Naive B cell (primary cell): ENCODE measurements around the gene PEF1. TPM values are rescaled to one million over a fixed set of nuclear protein-coding genes. Genes with fewer than 3 reads are reported as not detected.
A peak's percentile ranks its signal among the peaks of the same experiment; 100 is the strongest.

Experiments
- ATAC-seq, 2 donors: fragments of 150-1000 bp; cut with Tn5 transposase; 2 replicates each; pipeline ENCODE4 v1.10.0; 2021; ENCODE audit warnings: low read depth in 2 of 2, mild to moderate bottlenecking in 2 of 2, moderate library complexity in 2 of 2
- DNase-seq: peaks from one replicate; pipeline ENCODE4 v3.0.0; 2022
- H3K27ac Mint-ChIP-seq, 6 donors: one replicate each; pipeline ENCODE4 v1.8.0; 2020 to 2022; ENCODE audit warnings: mild to moderate bottlenecking in 6 of 6, mixed read lengths in 6 of 6, moderate library complexity in 5 of 6, inconsistent platforms in 2 of 6
- H3K27me3 Mint-ChIP-seq, 3 donors: one replicate each; pipeline ENCODE4 v1.8.0; 2021 to 2022; ENCODE audit warnings: mixed read lengths in 3 of 3, mild to moderate bottlenecking in 1 of 3
- H3K36me3 Mint-ChIP-seq, 2 donors: one replicate each; pipeline ENCODE4 v1.8.0; 2020 to 2022; ENCODE audit warnings: mixed read lengths in 2 of 2, inconsistent platforms in 1 of 2, mild to moderate bottlenecking in 1 of 2
- H3K4me1 Mint-ChIP-seq, 3 donors: one replicate each; pipeline ENCODE4 v1.8.0; 2020 to 2022; ENCODE audit warnings: mixed read lengths in 3 of 3, inconsistent platforms in 1 of 3, mild to moderate bottlenecking in 1 of 3, moderate library complexity in 1 of 3
- H3K4me3 Mint-ChIP-seq, 8 donors: one replicate each; pipeline ENCODE4 v1.8.0; 2020 to 2022; ENCODE audit warnings: mild to moderate bottlenecking in 8 of 8, mixed read lengths in 8 of 8, moderate library complexity in 8 of 8, inconsistent platforms in 2 of 8
- H3K9me3 Mint-ChIP-seq, 7 donors: one replicate each; pipeline ENCODE4 v1.8.0; 2020 to 2022; ENCODE audit warnings: mixed read lengths in 7 of 7, mild to moderate bottlenecking in 5 of 7, inconsistent platforms in 2 of 7, moderate library complexity in 1 of 7
- polyA plus RNA-seq, 6 donors: library from polyadenylated mRNA; unstranded; fragments of 300-500 nt; fragmentation: Illumina TruSeq; gene quantifications; one replicate each; pipeline ENCODE4 v1.2.3, GENCODE V29; 2021; ENCODE audit warnings: low read depth in 6 of 6

PEF1 gene
- polyA plus RNA-seq, 6 donors from 2014 or later: 72.6 to 140 (median 93.7) TPM

- Mint-ChIP-seq H3K4me3 (peak overlapping the region in 2 of 8 donors; percentile 38 to 62), H3K27ac (no peak overlapping the region)
- no peak for ATAC-seq
Measured at GRCh38 chr1:31669433-31669785, 24.7 kb upstream of the PEF1 start.

GRCh38 chr1:31668303-31668883, 23.7 kb upstream of the PEF1 start:
- no peak for DNase-seq
- Mint-ChIP-seq H3K27ac (no peak overlapping the region), H3K27me3 (peaks cover 27 to 47% (median 40%) of the 10 kb centered on the region in 3 donors), H3K4me3 (no peak overlapping the region), H3K36me3 (peaks cover 0 to 8% of the 10 kb centered on the region in 2 donors), H3K9me3 (no peaks in the 10 kb centered on the region), H3K4me1 (peaks cover 13 to 20% (median 16%) of the 10 kb centered on the region in 3 donors)
- ATAC-seq: no peak

More at GRCh38 chr1:31669433-31669785, 24.7 kb upstream of the PEF1 start:
- H3K36me3 Mint-ChIP-seq: peaks cover 0 to 8% of the 10 kb centered on the region in 2 donors
- no peak for DNase-seq
- no peaks in the 10 kb centered on the region for H3K9me3 Mint-ChIP-seq
- H3K4me1 Mint-ChIP-seq: peaks cover 13 to 15% (median 14%) of the 10 kb centered on the region in 3 donors
- H3K27me3 Mint-ChIP-seq: peaks cover 29 to 49% (median 39%) of the 10 kb centered on the region in 3 donors

GRCh38 chr1:31667065-31667785, 22.5 kb upstream of the PEF1 start:
- H3K9me3 Mint-ChIP-seq: no peaks in the 10 kb centered on the region
- H3K27me3 Mint-ChIP-seq: peaks cover 25 to 54% (median 46%) of the 10 kb centered on the region in 3 donors
- H3K27ac Mint-ChIP-seq: no peak overlapping the region
- no peak overlapping the region for H3K4me3 Mint-ChIP-seq
- DNase-seq: no peak
- H3K4me1 Mint-ChIP-seq: peaks cover 13 to 20% (median 16%) of the 10 kb centered on the region in 3 donors
- peaks cover 0 to 8% of the 10 kb centered on the region in 2 donors for H3K36me3 Mint-ChIP-seq
- no peak for ATAC-seq

- peak overlapping the region in 2 of 6 donors; percentile 86 to 91 for H3K27ac Mint-ChIP-seq
- no peak for ATAC-seq
Measured at GRCh38 chr1:31666263-31666963, 21.7 kb upstream of the PEF1 start.

GRCh38 chr1:31665234-31665878, 20.7 kb upstream of the PEF1 start:
- Mint-ChIP-seq H3K27me3 (peaks cover 16 to 37% (median 28%) of the 10 kb centered on the region in 3 donors), H3K4me3 (no peak overlapping the region), H3K36me3 (peaks cover 0 to 6% of the 10 kb centered on the region in 2 donors), H3K27ac (no peak overlapping the region), H3K4me1 (peaks cover 11 to 19% (median 13%) of the 10 kb centered on the region in 3 donors), H3K9me3 (no peaks in the 10 kb centered on the region)
- DNase-seq (no peak), ATAC-seq (no peak)

More at GRCh38 chr1:31666263-31666963, 21.7 kb upstream of the PEF1 start:
- H3K27me3 Mint-ChIP-seq: peaks cover 20 to 46% (median 38%) of the 10 kb centered on the region in 3 donors
- no peaks in the 10 kb centered on the region for H3K9me3 Mint-ChIP-seq
- no peak overlapping the region for H3K4me3 Mint-ChIP-seq
- H3K36me3 Mint-ChIP-seq: peaks cover 0 to 8% of the 10 kb centered on the region in 2 donors
- peaks cover 13 to 20% (median 16%) of the 10 kb centered on the region in 3 donors for H3K4me1 Mint-ChIP-seq
- no peak for DNase-seq

GRCh38 chr1:31664528-31664927, 19.9 kb upstream of the PEF1 start:
- H3K4me1 Mint-ChIP-seq: peaks cover 3 to 13% (median 4%) of the 10 kb centered on the region in 3 donors
- H3K27ac Mint-ChIP-seq: peak overlapping the region in 1 of 6 donors; percentile 68
- ATAC-seq (no peak), DNase-seq (no peak)
- H3K27me3 Mint-ChIP-seq: peaks cover 8 to 28% (median 19%) of the 10 kb centered on the region in 3 donors
- H3K4me3 Mint-ChIP-seq: no peak overlapping the region
- H3K36me3 Mint-ChIP-seq: no peaks in the 10 kb centered on the region
- no peaks in the 10 kb centered on the region for H3K9me3 Mint-ChIP-seq

- Mint-ChIP-seq H3K36me3 (no peaks in the 10 kb centered on the region), H3K9me3 (no peaks in the 10 kb centered on the region), H3K4me3 (peak overlapping the region in 1 of 8 donors; percentile 11), H3K4me1 (peaks cover 0 to 9% (median 2%) of the 10 kb centered on the region in 3 donors), H3K27me3 (peaks cover 1 to 21% (median 12%) of the 10 kb centered on the region in 3 donors), H3K27ac (no peak overlapping the region)
- peak; percentile 57 for DNase-seq
- ATAC-seq: peak in 1 of 2 donors; percentile 61
Measured at GRCh38 chr1:31663622-31664452, 19.2 kb upstream of the PEF1 start.

- Mint-ChIP-seq H3K4me3 (no peak overlapping the region), H3K27me3 (peaks cover 0 to 20% (median 18%) of the 10 kb centered on the region in 3 donors), H3K9me3 (no peaks in the 10 kb centered on the region), H3K4me1 (peaks cover 0 to 9% (median 2%) of the 10 kb centered on the region in 3 donors), H3K36me3 (no peaks in the 10 kb centered on the region), H3K27ac (no peak overlapping the region)
- DNase-seq: no peak
- ATAC-seq: no peak
Measured at GRCh38 chr1:31662463-31662862, 17.8 kb upstream of the PEF1 start.

GRCh38 chr1:31661856-31662255, 17.2 kb upstream of the PEF1 start:
- Mint-ChIP-seq H3K27me3 (peaks cover 0 to 26% (median 23%) of the 10 kb centered on the region in 3 donors), H3K4me1 (peaks cover 0 to 9% (median 2%) of the 10 kb centered on the region in 3 donors), H3K9me3 (no peaks in the 10 kb centered on the region), H3K4me3 (no peak overlapping the region), H3K27ac (no peak overlapping the region), H3K36me3 (no peaks in the 10 kb centered on the region)
- ATAC-seq (no peak), DNase-seq (no peak)

- H3K9me3 Mint-ChIP-seq: no peaks in the 10 kb centered on the region
- no peak overlapping the region for H3K4me3 Mint-ChIP-seq
- peaks cover 0 to 5% (median 2%) of the 10 kb centered on the region in 3 donors for H3K4me1 Mint-ChIP-seq
- H3K27ac Mint-ChIP-seq: no peak overlapping the region
- no peak for ATAC-seq
- DNase-seq: no peak
- peaks cover under 1 to 34% (median 32%) of the 10 kb centered on the region in 3 donors for H3K27me3 Mint-ChIP-seq
- H3K36me3 Mint-ChIP-seq: no peaks in the 10 kb centered on the region
Measured at GRCh38 chr1:31660871-31661455, 16.3 kb upstream of the PEF1 start.

GRCh38 chr1:31659889-31660288, 15.2 kb upstream of the PEF1 start:
- no peak for DNase-seq
- no peak overlapping the region for H3K27ac Mint-ChIP-seq
- ATAC-seq: no peak
- H3K4me1 Mint-ChIP-seq: peaks cover 0 to 5% (median 2%) of the 10 kb centered on the region in 3 donors
- H3K4me3 Mint-ChIP-seq: no peak overlapping the region
- H3K9me3 Mint-ChIP-seq: no peaks in the 10 kb centered on the region
- no peaks in the 10 kb centered on the region for H3K36me3 Mint-ChIP-seq
- H3K27me3 Mint-ChIP-seq: peaks cover 4 to 43% (median 41%) of the 10 kb centered on the region in 3 donors

- DNase-seq (no peak), ATAC-seq (no peak)
- Mint-ChIP-seq H3K4me3 (peak overlapping the region in 1 of 8 donors; percentile 1), H3K27ac (no peak overlapping the region), H3K27me3 (peaks cover 4 to 50% (median 41%) of the 10 kb centered on the region in 3 donors), H3K4me1 (peaks cover 0 to 3% (median 0%) of the 10 kb centered on the region in 3 donors), H3K9me3 (no peaks in the 10 kb centered on the region), H3K36me3 (no peaks in the 10 kb centered on the region)
Measured at GRCh38 chr1:31658721-31659120, 14.0 kb upstream of the PEF1 start.
